ENCODE measurements around the gene RANBP10. TPM values are rescaled to one million over a fixed set of nuclear protein-coding genes. Genes with fewer than 3 reads are reported as not detected.
A peak's percentile ranks its signal among the peaks of the same experiment; 100 is the strongest.

Gene RANBP10
- total and polyA plus RNA-seq, 9 of the 15 experiments (the other 6 are each of a cell fraction or from before 2014, with no cell fraction given): 0.61 to 19.3 (median 5.9) TPM

- TF ChIP-seq, protein P1, sequence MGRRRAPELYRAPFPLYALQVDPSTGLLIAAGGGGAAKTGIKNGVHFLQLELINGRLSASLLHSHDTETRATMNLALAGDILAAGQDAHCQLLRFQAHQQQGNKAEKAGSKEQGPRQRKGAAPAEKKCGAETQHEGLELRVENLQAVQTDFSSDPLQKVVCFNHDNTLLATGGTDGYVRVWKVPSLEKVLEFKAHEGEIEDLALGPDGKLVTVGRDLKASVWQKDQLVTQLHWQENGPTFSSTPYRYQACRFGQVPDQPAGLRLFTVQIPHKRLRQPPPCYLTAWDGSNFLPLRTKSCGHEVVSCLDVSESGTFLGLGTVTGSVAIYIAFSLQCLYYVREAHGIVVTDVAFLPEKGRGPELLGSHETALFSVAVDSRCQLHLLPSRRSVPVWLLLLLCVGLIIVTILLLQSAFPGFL (CRISPR knock-in tag; IDR thresholded peaks at IDR 0.05): peak; percentile 82; the same call in 1 of the 2 replicates
- TF ChIP-seq ZNF133 (CRISPR knock-in tag; IDR thresholded peaks at IDR 0.05) (no peak), ZNF263 (CRISPR knock-in tag; IDR thresholded peaks at IDR 0.05; ENCODE audit: borderline replicate concordance) (0 out of 2 replicates have a peak, but pooled peaks have one; percentile 21), ATF6 (CRISPR knock-in tag; IDR thresholded peaks at IDR 0.05) (no peak), POLR2AphosphoS5 (IDR thresholded peaks at IDR 0.05; ENCODE audit: control insufficient read depth, insufficient read depth, low read depth, low read length) (peak; percentile 77), THRAP3 (IDR thresholded peaks at IDR 0.05; ENCODE audit: borderline replicate concordance) (no peak), SIX5 (IDR thresholded peaks at IDR 0.05; ENCODE audit: borderline replicate concordance in 1 of 2, insufficient read depth in 1 of 2, low read depth in 1 of 2, low read length in 2 of 2) (peak; percentile 99), ATF3 (IDR thresholded peaks at IDR 0.05) (peak; percentile 30; the same call in 1 of the 2 replicates), ATF3 (CRISPR knock-in tag; conservative IDR thresholded peaks at IDR 0.05) (no peak), HDGF (IDR thresholded peaks at IDR 0.05) (no peak), ZNF551 (CRISPR knock-in tag; IDR thresholded peaks at IDR 0.05) (no peak), TAF9B (IDR thresholded peaks at IDR 0.05; ENCODE audit: partially characterized antibody) (peak; percentile 95)
- TF ChIP-seq, protein P2, sequence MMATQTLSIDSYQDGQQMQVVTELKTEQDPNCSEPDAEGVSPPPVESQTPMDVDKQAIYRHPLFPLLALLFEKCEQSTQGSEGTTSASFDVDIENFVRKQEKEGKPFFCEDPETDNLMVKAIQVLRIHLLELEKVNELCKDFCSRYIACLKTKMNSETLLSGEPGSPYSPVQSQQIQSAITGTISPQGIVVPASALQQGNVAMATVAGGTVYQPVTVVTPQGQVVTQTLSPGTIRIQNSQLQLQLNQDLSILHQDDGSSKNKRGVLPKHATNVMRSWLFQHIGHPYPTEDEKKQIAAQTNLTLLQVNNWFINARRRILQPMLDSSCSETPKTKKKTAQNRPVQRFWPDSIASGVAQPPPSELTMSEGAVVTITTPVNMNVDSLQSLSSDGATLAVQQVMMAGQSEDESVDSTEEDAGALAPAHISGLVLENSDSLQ (IDR thresholded peaks at IDR 0.05): peak; percentile 21; the same call in 1 of the 2 replicates
- TF ChIP-seq, protein P3, sequence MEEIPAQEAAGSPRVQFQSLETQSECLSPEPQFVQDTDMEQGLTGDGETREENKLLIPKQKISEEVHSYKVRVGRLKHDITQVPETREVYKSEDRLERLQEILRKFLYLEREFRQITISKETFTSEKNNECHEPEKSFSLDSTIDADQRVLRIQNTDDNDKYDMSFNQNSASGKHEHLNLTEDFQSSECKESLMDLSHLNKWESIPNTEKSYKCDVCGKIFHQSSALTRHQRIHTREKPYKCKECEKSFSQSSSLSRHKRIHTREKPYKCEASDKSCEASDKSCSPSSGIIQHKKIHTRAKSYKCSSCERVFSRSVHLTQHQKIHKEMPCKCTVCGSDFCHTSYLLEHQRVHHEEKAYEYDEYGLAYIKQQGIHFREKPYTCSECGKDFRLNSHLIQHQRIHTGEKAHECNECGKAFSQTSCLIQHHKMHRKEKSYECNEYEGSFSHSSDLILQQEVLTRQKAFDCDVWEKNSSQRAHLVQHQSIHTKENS (CRISPR knock-in tag; IDR thresholded peaks at IDR 0.05): no peak
- TF ChIP-seq, protein P4, sequence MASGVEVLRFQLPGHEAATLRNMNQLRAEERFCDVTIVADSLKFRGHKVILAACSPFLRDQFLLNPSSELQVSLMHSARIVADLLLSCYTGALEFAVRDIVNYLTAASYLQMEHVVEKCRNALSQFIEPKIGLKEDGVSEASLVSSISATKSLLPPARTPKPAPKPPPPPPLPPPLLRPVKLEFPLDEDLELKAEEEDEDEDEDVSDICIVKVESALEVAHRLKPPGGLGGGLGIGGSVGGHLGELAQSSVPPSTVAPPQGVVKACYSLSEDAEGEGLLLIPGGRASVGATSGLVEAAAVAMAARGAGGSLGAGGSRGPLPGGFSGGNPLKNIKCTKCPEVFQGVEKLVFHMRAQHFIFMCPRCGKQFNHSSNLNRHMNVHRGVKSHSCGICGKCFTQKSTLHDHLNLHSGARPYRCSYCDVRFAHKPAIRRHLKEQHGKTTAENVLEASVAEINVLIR (CRISPR knock-in tag; IDR thresholded peaks at IDR 0.05): peak; percentile 67; the same call in 1 of the 2 replicates
- TF ChIP-seq, protein P5, sequence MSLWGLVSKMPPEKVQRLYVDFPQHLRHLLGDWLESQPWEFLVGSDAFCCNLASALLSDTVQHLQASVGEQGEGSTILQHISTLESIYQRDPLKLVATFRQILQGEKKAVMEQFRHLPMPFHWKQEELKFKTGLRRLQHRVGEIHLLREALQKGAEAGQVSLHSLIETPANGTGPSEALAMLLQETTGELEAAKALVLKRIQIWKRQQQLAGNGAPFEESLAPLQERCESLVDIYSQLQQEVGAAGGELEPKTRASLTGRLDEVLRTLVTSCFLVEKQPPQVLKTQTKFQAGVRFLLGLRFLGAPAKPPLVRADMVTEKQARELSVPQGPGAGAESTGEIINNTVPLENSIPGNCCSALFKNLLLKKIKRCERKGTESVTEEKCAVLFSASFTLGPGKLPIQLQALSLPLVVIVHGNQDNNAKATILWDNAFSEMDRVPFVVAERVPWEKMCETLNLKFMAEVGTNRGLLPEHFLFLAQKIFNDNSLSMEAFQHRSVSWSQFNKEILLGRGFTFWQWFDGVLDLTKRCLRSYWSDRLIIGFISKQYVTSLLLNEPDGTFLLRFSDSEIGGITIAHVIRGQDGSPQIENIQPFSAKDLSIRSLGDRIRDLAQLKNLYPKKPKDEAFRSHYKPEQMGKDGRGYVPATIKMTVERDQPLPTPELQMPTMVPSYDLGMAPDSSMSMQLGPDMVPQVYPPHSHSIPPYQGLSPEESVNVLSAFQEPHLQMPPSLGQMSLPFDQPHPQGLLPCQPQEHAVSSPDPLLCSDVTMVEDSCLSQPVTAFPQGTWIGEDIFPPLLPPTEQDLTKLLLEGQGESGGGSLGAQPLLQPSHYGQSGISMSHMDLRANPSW (CRISPR knock-in tag; IDR thresholded peaks at IDR 0.05): 0 out of 2 replicates have a peak, but pooled peaks have one; percentile 53
Observed at GRCh38 chr16:67806428-67807147, at the start of gene RANBP10, which contains the start of gene TSNAXIP1 (continued).
